GM18870 (cell line): Measurements from ENCODE around the gene KLHL20.

Experiments
- ATAC-seq: cut with Tn5 transposase; IDR thresholded peaks from one replicate; pipeline ENCODE4 v1.9.1; 2021; ENCODE audit warnings: moderate library complexity; ENCODE audit not compliant: unreplicated experiment

The KLHL20 gene

DNA sequence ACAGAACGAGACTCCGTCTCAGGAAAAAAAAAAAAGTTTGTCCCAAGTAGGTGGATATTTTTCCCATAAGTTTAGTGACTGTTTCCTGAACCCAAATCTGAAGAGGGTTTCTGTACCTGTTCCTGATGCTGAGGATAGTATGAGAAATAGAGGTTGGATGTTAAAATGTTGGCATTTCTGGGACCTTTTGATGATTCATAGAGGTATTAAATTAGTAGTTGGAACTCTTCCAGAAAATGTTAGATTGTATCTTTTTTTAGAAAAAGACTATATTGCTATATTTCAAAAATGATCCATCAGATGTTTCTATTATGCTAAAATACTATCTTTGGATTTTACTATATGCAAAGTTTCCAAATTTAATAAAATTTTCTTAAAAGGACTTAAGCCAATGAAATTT, 112.8 kb downstream of the KLHL20 start:
- ATAC-seq, result no peak

DNA sequence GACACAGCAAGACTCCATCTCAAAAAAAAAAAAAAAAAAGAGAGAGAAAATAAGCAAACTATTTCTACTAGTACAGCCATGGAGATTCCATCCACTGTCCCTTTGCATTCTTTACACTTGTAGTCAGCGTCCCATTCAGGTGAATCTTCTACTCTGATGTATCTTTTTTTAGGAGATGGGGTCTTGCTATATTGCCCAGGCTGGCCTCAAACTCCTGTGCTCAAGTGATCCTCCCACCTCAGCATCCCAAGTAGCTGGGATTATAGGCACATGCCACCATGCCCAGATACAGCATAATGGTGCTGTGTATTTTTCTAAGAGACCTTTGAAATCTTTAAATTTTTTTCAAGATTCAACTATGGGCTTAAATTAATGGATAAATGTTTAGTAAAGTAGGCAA, 118.0 kb downstream of the KLHL20 start:
- ATAC-seq, result no peak
